HepG2 (cell line): ENCODE results near the gene CALR. TPM values are rescaled to one million over a fixed set of nuclear protein-coding genes. Genes with fewer than 3 reads are reported as not detected.

ENCODE experiments used
- ASH2L ChIP-seq: fragments of 300-600, 200-600 bp; sonication (generic); IDR thresholded peaks from 2 replicates; pipeline ENCODE4 v1.7.0; 2017; ENCODE audit warnings: low read depth, mild to moderate bottlenecking, moderate library complexity, mixed read lengths, low read length; ENCODE audit not compliant: insufficient read length
- CBX1 ChIP-seq: IDR thresholded peaks from one replicate; pipeline ENCODE4 v1.6.1; 2016; ENCODE audit warnings: antibody characterized with exemption, low read depth
- CEBPG ChIP-seq: IDR thresholded peaks from 2 replicates; pipeline ENCODE4 v1.6.1; 2016
- HDAC1 ChIP-seq: sonication (generic); formaldehyde crosslinking; IDR thresholded peaks from 2 replicates; pipeline ENCODE4 v1.5.1; 2020; ENCODE audit warnings: mild to moderate bottlenecking, missing genetic modification reagents
- LCORL ChIP-seq, 2 experiments: fragments of 450-650 bp in 1 of 2; sonication (generic) in 1 of 2; formaldehyde crosslinking in 1 of 2; IDR thresholded peaks; 2 replicates each; pipeline versions ENCODE4 v1.5.0 to v1.6.1; 2017 to 2020; ENCODE audit warnings: antibody characterized with exemption in 1 of 2, missing genetic modification reagents in 1 of 2
- MAFG ChIP-seq: sonication (generic); formaldehyde crosslinking; IDR thresholded peaks from 2 replicates; pipeline ENCODE4 v1.5.1; 2020; ENCODE audit warnings: mild to moderate bottlenecking, missing genetic modification reagents
- MIER3 ChIP-seq: IDR thresholded peaks from 2 replicates; pipeline ENCODE4 v1.6.1; 2016; ENCODE audit warnings: missing compliant biosample characterization, borderline replicate concordance
- POLR2A ChIP-seq, 2 experiments: IDR thresholded peaks; 2 replicates each; pipeline ENCODE4 v1.6.1; 2011; ENCODE audit warnings: low read depth in 2 of 2, low read length in 2 of 2, mild to moderate bottlenecking in 1 of 2, moderate library complexity in 1 of 2; ENCODE audit not compliant: insufficient read depth in 1 of 2
- SAP130 ChIP-seq: IDR thresholded peaks from 2 replicates; pipeline ENCODE4 v1.6.1; 2016; ENCODE audit warnings: low read depth
- SKI ChIP-seq: fragments of 450-650 bp; IDR thresholded peaks from one replicate; pipeline ENCODE4 v1.6.1; 2018; ENCODE audit warnings: mild to moderate bottlenecking; ENCODE audit not compliant: partially characterized antibody
- SP1 ChIP-seq, 2 experiments: fragments of 450-650 bp in 1 of 2; sonication (generic) in 1 of 2; formaldehyde crosslinking in 1 of 2; IDR thresholded peaks; 2 replicates each; pipeline versions ENCODE4 v1.4.0 to v1.6.1; 2016 to 2020; ENCODE audit warnings: missing genetic modification reagents in 1 of 2
- ZNF614 ChIP-seq: IDR thresholded peaks from 2 replicates; pipeline ENCODE4 v1.6.1; 2018; ENCODE audit warnings: missing biosample characterization, missing genetic modification reagents, inconsistent platforms, borderline replicate concordance
- ZNF816 ChIP-seq: sonication (generic); formaldehyde crosslinking; IDR thresholded peaks from 2 replicates; pipeline ENCODE4 v1.8.0; 2022; ENCODE audit warnings: missing genetic modification reagents, mild to moderate bottlenecking, borderline replicate concordance
- polyA plus RNA-seq, 8 experiments: library from polyadenylated mRNA; depleted of rRNA in 3 of 8; stranded (reverse) in 7 of 8; unstranded in 1 of 8; fragments of >200 nt; fragmentation: Illumina TruSeq in 4 of 8; extraction: Trizol in 4 of 8; gene quantifications; 2 replicates each; pipeline versions ENCODE4 v1.2.1 to v1.2.3, GENCODE V29; 2011 to 2016; ENCODE audit warnings: low read depth in 4 of 8, missing spikeins in 1 of 8, mixed read lengths in 1 of 8; ENCODE audit not compliant: insufficient read depth in 1 of 8
- total RNA-seq, 5 experiments: library from RNA; depleted of rRNA; stranded (reverse); fragments of >200 nt; fragmentation: Illumina TruSeq; extraction: Trizol; gene quantifications; 2 replicates each; pipeline ENCODE4 v1.2.3, GENCODE V29; 2016; ENCODE audit warnings: low read depth in 1 of 5
- TF ChIP-seq, protein P1 (sequence below): sonication (generic); formaldehyde crosslinking; IDR thresholded peaks from 2 replicates; pipeline ENCODE4 v1.4.0; 2020; ENCODE audit warnings: missing genetic modification reagents, borderline replicate concordance
- TF ChIP-seq, protein P2 (sequence below): sonication (generic); formaldehyde crosslinking; IDR thresholded peaks from 2 replicates; pipeline ENCODE4 v1.4.0; 2020; ENCODE audit warnings: missing genetic modification reagents
- TF ChIP-seq, protein P3 (sequence below): IDR thresholded peaks from 2 replicates; pipeline ENCODE4 v1.6.1; 2016; ENCODE audit warnings: low read depth
- TF ChIP-seq, protein P4 (sequence below): sonication (generic); formaldehyde crosslinking; IDR thresholded peaks from 2 replicates; pipeline ENCODE4 v1.4.0; 2020; ENCODE audit warnings: mild to moderate bottlenecking, missing genetic modification reagents

CALR gene
- total and polyA plus RNA-seq, 2 of the 13 experiments (the other 11 are each of a cell fraction or from before 2014, with no cell fraction given): 898 to 934 TPM

DNA sequence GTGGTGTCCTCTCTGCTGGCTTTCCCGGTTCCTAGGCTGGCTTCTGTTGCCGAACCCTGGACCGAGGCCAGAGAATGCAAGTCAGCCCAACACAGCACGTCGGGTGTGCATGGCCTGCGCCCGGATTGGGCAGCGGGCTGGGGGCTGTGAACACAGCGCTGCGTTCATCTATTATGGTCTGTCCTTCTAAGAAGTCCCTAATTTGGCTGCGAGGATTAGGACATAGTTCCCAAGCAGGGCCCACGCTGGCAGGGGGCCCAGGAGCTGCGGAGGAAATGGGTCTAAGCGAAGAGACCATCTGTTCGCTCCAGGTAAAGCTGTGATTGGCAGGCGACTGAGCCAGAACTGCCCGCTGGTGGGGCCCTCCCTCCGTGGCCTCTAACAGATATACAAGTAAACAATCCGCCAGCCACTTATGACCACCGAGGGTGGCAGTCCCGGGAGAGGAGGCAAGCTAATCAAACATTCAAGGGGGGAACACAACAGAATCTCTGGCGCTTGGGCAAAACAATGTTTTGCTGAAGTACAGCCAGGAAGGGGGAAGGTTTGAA is 25.3 kb upstream of the CALR start (continued):
- TF ChIP-seq, protein P1, sequence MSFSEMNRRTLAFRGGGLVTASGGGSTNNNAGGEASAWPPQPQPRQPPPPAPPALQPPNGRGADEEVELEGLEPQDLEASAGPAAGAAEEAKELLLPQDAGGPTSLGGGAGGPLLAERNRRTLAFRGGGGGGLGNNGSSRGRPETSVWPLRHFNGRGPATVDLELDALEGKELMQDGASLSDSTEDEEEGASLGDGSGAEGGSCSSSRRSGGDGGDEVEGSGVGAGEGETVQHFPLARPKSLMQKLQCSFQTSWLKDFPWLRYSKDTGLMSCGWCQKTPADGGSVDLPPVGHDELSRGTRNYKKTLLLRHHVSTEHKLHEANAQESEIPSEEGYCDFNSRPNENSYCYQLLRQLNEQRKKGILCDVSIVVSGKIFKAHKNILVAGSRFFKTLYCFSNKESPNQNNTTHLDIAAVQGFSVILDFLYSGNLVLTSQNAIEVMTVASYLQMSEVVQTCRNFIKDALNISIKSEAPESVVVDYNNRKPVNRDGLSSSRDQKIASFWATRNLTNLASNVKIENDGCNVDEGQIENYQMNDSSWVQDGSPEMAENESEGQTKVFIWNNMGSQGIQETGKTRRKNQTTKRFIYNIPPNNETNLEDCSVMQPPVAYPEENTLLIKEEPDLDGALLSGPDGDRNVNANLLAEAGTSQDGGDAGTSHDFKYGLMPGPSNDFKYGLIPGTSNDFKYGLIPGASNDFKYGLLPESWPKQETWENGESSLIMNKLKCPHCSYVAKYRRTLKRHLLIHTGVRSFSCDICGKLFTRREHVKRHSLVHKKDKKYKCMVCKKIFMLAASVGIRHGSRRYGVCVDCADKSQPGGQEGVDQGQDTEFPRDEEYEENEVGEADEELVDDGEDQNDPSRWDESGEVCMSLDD (CRISPR knock-in tag): no peak
- TF ChIP-seq POLR2A (IDR thresholded peaks at IDR 0.05; ENCODE audit: insufficient read depth in 1 of 2, low read depth in 2 of 2, low read length in 2 of 2) (0 out of 4 replicates have a peak, but pooled peaks have one; percentile 12 to 13), ASH2L (peak; percentile 20), CEBPG (CRISPR knock-in tag) (no peak), MIER3 (0 out of 2 replicates have a peak, but pooled peaks have one; percentile 22), HDAC1 (no peak), SAP130 (CRISPR knock-in tag) (peak; percentile 54), CBX1 (no peak), ZNF816 (no peak), SKI (no peak), MAFG (no peak), ZNF614 (CRISPR knock-in tag) (0 out of 2 replicates have a peak, but pooled peaks have one; percentile 15), SP1 (IDR thresholded peaks at IDR 0.05) (no peak), SP1 (CRISPR knock-in tag; IDR thresholded peaks at IDR 0.05) (0 out of 2 replicates have a peak, but pooled peaks have one; percentile 20), LCORL (IDR thresholded peaks at IDR 0.05) (no peak), LCORL (CRISPR knock-in tag; IDR thresholded peaks at IDR 0.05) (peak; percentile 73; the same call in 1 of the 2 replicates)
- TF ChIP-seq, protein P2, sequence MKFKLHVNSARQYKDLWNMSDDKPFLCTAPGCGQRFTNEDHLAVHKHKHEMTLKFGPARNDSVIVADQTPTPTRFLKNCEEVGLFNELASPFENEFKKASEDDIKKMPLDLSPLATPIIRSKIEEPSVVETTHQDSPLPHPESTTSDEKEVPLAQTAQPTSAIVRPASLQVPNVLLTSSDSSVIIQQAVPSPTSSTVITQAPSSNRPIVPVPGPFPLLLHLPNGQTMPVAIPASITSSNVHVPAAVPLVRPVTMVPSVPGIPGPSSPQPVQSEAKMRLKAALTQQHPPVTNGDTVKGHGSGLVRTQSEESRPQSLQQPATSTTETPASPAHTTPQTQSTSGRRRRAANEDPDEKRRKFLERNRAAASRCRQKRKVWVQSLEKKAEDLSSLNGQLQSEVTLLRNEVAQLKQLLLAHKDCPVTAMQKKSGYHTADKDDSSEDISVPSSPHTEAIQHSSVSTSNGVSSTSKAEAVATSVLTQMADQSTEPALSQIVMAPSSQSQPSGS (CRISPR knock-in tag): no peak
- TF ChIP-seq, protein P3, sequence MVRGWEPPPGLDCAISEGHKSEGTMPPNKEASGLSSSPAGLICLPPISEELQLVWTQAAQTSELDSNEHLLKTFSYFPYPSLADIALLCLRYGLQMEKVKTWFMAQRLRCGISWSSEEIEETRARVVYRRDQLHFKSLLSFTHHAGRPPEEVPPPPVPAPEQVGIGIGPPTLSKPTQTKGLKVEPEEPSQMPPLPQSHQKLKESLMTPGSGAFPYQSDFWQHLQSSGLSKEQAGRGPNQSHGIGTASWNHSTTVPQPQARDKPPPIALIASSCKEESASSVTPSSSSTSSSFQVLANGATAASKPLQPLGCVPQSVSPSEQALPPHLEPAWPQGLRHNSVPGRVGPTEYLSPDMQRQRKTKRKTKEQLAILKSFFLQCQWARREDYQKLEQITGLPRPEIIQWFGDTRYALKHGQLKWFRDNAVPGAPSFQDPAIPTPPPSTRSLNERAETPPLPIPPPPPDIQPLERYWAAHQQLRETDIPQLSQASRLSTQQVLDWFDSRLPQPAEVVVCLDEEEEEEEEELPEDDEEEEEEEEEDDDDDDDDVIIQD: 0 out of 2 replicates have a peak, but pooled peaks have one; percentile 23
- TF ChIP-seq, protein P4, sequence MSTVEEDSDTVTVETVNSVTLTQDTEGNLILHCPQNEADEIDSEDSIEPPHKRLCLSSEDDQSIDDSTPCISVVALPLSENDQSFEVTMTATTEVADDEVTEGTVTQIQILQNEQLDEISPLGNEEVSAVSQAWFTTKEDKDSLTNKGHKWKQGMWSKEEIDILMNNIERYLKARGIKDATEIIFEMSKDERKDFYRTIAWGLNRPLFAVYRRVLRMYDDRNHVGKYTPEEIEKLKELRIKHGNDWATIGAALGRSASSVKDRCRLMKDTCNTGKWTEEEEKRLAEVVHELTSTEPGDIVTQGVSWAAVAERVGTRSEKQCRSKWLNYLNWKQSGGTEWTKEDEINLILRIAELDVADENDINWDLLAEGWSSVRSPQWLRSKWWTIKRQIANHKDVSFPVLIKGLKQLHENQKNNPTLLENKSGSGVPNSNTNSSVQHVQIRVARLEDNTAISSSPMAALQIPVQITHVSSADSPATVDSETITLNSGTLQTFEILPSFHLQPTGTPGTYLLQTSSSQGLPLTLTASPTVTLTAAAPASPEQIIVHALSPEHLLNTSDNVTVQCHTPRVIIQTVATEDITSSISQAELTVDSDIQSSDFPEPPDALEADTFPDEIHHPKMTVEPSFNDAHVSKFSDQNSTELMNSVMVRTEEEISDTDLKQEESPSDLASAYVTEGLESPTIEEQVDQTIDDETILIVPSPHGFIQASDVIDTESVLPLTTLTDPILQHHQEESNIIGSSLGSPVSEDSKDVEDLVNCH (CRISPR knock-in tag): no peak
